22Rv1 (cell line): ENCODE measurements around the gene BBS12.
A peak's percentile ranks its signal among the peaks of the same experiment; 100 is the strongest.

Experiments
- H3K27ac ChIP-seq: fragments of 450-650 bp; 2 replicates; pipeline ENCODE4 v1.5.1; 2017
- CTCF ChIP-seq: fragments of 450-650 bp; IDR thresholded peaks from 2 replicates; pipeline ENCODE4 v1.5.1; 2017; ENCODE audit warnings: mild to moderate bottlenecking
- ZFX ChIP-seq: fragments of 450-650 bp; IDR thresholded peaks from 2 replicates; pipeline ENCODE4 v1.6.1; 2017; ENCODE audit warnings: antibody characterized with exemption, borderline replicate concordance

The BBS12 gene

GRCh38 chr4:122732329-122733026 is at the start of gene BBS12:
TSS of gene BBS12 (plus strand) at chr4:122732704. CDS start at chr4:122741893, 9,189 bp downstream.
- peak; percentile 68 for TF ChIP-seq CTCF
- TF ChIP-seq ZFX, result no peak
- H3K27ac ChIP-seq, result peak within 1 kb of the TSS; percentile 70

- no peak overlapping the region for H3K27ac ChIP-seq
- no peak for TF ChIP-seq CTCF
- no peak for TF ChIP-seq ZFX
Observed at GRCh38 chr4:122686691-122687090, 45.8 kb upstream of the BBS12 start.

- TF ChIP-seq ZFX (no peak), CTCF (no peak)
Observed at GRCh38 chr4:122687531-122688061, 44.9 kb upstream of the BBS12 start.

GRCh38 chr4:122688529-122689140 is 43.9 kb upstream of the BBS12 start:
- no peak overlapping the region for H3K27ac ChIP-seq
- TF ChIP-seq CTCF, result no peak
- TF ChIP-seq ZFX, result no peak

More at GRCh38 chr4:122687531-122688061, 44.9 kb upstream of the BBS12 start:
- H3K27ac ChIP-seq, result no peak overlapping the region

GRCh38 chr4:122689972-122690371 is 42.5 kb upstream of the BBS12 start:
- TF ChIP-seq CTCF (no peak), ZFX (no peak)
- no peak overlapping the region for H3K27ac ChIP-seq

- no peak overlapping the region for H3K27ac ChIP-seq
- TF ChIP-seq CTCF (no peak), ZFX (no peak)
Observed at GRCh38 chr4:122691988-122692387, 40.5 kb upstream of the BBS12 start.
